OCI-M2 (cell line): ENCODE data around the gene NFASC.

Source experiments
- DNase-seq: peaks from one replicate; lab custom pipeline; 2025; ENCODE audit not compliant: unreplicated experiment; lab: John Stamatoyannopoulos, UW

Gene NFASC

DNA sequence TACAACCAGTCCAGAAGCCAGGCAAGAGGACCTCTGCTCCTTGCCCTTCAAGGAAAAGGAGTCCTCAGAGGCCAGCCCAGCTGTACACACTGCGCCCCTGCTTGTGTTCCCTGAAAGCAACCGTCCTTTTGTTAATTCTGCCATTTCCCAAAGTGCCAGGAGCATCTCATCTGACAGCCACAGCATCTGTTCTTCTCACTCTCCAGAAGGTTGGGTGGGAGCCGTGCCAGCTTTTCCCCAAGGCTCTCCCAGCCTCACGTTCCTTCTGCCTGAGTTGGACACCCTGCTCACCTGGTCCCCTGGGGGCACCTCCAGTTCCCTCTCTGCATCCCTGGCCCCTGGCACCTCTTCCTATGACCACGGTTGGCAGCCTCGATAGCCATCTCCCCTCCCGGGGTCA is 161.8 kb downstream of the NFASC start:
- no peak for DNase-seq

DNA sequence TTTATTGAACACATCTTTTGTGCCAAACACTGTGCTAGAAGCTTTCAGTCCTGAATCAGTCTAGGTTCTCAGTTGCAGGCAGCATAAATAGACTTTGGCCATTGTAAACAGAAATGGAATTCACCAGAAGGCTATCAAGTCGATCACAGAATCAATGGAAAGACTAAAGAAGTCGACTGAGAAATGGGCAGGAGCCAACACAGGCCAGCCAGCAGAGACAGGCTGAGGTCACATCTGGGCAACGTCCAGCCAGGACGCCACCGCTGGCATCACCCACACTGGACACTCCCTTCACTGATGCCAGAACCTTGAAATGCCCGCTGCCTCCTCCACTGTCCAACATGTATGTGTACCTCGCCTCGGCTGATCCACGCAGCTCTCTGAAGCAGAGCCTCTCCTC is 166.9 kb downstream of the NFASC start:
- no peak for DNase-seq

DNA sequence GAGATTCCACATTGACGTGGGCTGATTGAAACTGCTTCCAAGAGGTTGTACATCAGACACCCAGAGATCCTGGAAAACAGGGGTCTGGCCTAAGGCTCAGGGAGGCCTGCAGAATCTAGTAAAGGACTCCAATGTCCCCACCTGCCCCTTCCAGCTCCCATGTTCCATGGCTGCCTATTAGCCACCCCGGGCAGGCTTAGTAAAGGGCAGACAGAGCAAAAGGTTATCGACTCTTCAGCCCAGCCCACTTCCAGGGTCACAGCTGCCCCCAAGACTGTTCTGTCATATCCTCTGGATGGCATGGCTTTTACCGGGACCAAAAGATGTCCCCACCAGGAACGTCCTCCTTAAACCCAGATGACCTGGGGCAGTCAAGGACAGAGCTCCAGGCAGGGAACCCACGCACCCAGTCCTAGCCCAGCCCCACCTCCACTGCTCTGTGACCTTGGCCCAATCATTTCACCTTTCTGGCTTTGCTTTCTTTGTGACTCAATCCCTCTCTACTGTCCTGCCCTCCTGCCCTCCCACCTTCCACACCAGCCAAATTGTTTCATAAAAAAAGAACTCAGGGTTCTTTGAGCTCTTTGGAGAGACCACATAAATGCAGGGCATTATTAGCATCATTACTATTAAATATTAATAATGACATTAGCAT is 167.6 kb downstream of the NFASC start:
- no peak for DNase-seq

DNA sequence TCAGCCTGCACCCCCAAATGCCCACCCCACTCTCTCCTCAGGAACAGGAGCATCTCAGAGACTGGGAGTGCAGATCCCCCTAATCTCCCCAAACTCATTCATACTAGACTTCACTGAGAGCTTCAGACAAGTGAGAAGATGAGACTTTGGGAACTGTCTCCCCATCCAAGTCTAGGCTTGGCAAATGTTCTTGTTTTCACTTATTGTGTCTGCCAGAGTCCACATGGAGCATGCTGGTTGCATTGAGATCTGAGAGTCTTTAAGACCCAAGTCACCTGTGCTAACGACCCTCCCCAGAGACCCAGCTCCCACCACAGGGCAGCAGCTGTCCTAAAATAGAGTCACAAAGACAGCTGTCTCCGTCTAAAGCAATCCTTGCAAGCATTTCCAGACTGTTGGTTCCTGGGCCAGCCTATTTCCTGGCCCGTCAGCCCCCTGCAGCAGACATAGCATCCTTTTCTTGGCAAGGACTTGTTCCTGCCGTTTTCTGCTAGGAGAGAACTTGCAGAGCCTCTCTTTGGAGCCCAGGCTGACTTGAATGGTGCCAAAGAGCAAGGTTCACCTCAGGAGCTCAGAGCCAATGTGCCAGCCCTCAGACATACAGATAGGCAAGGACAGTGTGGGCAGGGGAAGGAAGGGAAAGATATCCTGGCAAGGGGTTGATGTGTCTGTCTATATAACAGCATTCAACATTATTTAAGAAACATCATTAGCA is 170.5 kb downstream of the NFASC start:
- no peak for DNase-seq

DNA sequence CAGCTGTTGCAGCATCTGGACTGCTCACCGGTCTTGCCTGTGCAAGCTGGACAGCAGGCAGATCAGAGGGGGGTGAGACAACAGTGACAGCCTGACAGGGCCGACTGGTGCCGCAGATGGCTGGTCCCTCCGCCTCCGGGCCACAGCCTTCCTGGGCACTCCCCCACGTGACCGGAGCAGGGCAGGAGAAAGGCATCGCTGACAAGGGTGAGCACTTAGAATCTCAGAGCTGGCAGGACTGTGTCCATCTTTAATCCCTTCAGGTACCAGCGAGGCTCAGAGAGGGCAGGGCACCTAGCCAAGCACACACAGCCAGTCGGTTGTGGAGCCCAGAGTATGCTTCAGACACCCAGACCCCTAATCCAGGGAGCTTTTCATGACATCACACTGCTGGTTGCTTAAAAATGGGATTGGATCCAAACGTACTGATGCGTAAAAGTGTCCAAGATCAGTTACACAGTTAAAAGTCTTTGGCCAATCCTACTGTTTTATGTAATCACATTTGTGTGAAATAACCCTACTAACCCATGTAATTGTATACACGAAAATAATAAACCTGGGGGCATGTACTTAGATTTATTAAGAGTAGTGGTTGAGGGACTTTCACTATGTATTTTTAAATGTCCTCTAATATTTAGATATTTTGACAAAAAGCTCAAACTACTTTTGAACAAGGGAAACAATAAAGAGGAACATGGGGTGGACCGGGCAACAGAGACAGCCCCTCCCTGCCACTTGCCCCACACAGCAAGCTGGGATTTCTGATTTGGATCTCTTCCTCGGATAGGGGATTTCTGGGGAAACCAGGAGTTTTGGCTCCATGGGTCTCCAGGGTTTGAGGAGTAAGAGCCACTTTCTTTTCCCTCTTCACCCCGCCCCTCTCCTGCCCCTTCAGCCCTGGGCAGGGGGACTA is 171.6 kb downstream of the NFASC start:
- no peak for DNase-seq

DNA sequence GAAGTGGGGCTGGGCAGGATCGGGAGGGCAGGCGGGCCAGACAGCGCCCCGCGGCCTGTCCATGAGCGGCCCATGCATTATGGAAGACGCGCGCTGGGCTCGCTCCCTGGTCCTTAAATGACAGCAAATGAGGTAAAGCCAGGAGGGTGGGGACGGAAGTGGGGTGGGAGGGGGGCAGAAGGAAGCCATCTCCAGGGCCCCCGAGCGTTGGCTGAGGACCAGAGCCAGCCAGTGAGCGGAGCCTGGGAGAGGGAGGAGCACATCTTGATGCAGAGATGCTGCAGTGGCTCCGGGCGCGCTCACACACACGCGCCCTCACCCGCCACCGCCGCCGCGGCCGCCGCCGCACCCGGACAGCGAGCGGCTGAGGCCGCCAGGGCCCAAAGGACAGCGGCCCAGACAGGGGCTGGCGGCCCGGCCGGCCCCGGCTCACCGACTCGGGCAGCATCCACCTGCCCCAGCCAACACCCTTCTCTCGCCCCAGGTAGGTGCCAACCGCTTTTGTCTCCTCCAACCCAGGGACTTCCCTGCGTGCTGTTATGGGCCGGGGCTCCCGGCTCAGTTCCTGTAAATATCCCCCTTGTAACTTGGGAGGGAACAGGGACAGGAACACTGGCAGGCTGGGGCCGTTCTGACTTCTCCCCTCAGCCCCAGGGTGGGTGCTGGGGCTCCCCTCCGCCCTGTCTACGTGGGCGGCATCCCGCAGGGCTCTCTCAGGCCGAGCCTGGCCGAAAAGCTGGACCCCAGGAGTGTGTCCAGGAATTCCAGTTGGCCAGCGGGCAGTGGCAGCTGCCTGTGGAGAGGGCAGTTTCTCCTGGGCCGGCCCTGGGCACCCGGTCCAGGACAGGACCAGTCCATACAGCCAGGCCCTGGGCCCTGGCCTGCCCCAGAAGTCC is 172.5 kb downstream of the NFASC start, which contains the start of gene CNTN2:
Gene CNTN2, plus strand, starts transcription at position 302 of the 896 bp plus-strand sequence. CDS start 9,974 bp downstream, outside the sequence.
- no peak for DNase-seq

DNA sequence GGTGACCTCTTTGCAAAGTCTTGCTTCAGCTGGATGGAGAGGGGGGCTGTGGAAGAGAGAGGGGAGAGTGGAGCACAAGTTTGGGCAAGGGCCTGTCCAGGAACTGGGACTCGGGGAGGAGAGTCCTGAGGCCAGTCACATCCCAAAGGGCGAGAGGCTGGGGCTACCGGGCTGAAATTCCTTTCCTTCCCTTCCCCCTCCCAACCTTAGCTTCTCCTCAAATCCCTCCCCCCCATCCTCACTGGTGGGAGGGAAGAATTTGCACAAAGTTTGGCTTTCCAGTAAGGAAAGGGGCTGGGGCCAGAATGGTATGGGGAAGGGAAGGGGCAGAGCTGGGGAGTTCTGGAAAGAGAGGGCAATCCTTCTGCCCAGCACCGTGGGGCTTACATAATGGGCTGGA is 173.2 kb downstream of the NFASC start:
- no peak for DNase-seq

DNA sequence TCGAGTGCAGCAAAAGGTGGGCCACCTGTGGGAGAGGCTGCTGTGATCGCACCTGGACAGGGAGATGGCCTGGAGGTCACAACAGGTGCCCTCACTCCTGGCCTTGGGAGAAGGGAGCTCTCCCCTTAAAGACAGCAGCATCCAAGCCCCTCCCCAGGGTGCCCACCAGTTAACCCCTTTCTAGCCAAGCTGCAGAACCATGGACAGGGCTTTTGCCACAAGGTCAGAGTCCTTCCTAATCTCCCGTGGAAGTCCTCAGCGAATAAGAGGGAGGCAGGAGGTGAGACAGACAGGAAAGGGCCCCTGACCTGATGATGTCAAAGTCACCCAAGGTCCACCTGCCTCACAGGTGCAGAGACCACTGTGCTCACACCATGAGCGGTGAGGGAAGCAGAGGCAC is 174.1 kb downstream of the NFASC start:
- no peak for DNase-seq

DNA sequence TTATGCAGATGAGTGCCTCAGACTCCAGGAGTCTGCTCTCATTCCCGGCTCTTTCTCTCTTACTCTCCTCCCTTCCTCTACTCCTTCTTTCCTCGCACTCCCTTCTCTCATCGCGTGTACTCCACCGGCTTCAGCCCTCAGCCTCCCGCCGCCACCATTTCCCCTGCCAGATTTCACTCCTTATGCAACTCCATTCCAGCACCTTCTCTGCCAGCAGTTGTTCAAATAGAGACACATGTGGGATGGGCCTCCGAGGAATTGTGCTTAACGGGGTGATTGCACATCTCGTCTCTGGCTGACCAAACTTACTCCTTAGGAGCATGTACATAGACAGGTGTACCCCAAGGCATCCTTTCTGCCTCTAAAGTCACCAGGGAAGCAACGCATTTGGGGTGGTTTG is 174.5 kb downstream of the NFASC start:
- DNase-seq: no peak

DNA sequence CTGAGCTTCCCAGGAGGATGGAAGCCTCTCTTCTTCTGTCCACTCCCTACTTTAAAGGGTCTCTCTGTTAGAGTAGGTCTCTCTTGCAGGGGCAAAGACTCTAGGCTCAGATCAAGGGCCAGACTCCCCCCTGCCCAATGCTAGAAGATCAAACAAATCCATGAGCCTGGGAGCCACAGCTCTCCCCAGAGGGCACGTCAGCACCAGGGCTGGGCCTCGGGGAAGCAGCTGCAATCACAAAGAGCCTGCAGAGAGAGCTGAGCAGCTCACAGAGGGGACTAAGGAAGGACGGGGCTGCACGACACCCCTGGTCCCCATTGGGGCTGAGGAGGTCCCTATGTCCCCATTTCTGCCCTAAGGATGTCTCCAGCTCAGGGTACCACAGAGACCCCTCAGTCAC is 176.2 kb downstream of the NFASC start:
- no peak for DNase-seq

DNA sequence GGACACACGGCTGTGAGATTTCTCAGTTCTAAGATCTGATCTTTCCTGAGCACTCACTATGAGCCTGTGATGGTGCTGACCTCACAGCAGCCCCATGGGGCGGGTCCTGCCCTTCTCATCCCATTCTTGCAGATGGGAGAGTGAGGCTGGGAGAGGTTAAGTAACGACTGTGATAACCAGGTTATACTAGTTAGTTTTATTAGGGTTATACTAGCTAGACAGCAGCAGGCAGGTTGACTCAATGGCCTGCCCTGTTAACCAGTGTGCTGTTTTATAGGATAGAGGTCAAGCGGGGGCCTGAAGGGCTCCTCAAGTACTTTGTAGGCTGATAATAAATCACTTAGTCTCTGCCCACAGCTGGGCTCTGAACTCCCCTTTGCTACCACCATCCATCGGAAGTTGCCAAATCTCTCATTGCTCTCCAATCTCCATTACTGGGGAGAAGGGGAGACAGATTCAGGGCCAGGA is 177.1 kb downstream of the NFASC start:
- no peak for DNase-seq

DNA sequence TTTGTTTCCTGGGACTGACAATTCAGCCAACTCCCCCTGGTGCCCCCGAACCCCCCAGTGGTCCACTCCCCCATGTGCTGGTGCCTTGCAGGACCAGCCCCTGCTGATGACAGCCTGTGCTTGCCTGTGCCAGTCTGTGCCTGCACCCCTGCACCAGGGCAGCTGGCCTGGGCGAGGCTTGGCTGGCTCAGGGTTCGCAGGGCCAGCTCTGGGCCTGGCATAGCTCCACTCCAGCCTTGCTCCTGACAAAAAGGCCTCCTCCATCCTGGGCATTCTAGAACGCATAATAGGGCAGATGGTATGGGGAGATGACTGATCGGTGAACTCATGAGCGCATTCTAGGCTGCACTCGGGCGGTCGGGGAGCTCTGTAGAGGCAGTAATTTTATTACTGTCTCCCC is 177.7 kb downstream of the NFASC start:
- DNase-seq: no peak

DNA sequence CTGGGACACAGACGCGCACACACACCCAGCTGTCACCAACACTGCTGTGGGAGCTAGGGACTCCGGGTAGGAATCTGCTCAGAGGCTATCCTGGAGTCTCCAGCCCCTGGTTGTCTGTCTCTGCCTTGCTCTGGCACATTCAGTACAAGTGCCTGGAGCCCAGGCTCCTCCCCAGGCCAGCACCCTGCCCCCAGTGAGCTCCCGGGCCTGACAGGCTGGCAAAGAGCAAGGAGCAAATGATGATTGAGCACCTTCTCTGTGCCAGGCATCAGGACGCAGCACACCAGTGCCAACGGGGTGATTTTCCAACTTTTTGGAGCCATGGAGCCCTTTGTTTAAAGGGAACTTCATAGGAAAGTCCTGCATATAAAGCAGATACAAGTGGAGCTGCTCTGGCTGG is 178.8 kb downstream of the NFASC start:
- DNase-seq: no peak

DNA sequence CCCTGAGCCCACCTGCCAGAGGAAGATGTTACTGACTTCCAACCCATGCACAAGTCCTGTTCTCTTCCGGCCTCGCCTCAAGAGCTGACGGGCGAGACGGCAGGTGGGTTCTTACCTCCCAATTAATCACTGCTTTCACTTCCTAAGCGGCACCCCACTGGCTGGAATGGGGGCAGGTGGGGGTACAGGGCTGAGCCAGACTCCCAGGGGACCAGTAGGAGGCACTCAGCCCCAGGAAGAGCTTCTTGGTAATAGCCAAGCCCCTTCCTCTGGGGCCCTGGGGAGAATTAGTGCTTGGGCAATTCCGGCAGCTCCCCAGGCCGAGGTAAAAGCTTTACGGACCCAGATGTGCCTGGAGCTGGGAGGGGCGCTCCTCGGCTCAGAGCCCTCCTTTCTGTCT is 182.0 kb downstream of the NFASC start:
- no peak for DNase-seq

DNA sequence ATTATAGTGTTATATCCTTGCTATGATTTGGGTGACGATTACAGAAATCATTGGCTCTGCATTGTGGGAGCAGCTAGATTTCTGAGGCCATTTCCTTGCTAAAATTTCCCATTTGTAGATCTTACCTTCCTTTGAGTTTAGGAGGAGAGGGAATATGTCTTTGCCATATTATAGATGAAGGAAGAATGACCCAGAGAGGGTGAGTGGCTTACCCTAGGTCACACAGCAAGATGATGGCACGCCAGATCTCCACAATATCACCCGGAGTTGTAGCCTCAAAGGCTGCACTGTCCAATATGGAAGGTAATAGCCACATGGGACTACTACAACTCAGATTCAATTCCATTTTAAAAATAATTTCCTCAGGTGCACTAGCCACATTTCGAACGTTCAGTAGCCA is 182.6 kb downstream of the NFASC start:
- DNase-seq: no peak

DNA sequence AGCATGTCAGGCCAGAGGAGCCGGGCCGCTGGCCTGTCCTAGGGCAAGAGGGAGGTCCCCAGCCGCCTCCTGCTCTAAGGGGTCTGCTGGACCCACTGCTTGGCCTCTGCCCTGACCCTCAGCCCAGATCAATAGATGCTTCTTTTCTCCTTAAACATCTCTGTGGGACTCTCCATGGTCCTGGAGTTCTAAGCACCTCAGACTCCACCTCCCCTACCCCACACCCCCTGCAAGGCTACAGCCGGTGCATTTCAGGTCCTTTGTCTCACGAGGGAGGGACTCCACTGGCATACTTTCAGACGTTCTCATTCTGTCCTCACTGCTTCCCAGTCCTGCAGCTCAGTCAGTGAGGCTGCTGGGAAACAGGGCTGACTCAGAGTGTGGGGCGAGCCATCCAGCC is 183.4 kb downstream of the NFASC start:
- DNase-seq: no peak

DNA sequence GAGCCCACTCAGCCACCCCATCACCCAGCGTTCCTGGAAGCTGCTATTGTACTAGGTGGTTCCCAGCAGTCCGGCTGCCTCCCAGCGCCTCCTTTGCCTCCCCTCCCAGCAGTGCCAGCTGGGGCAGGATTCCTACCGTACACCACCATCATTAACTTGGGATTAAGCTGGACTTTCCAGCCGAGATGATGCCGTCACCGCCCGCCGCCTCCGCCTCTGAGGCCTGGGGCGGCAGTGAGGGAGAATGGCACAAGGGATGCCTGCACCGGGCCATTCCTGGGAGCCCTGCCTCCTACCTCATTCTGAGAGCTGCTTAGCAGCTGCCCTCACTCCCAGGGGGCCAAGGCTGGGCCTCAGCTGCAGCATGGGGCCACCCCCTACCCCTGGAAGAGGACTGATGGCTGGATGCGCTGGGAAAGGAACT is 185.5 kb downstream of the NFASC start:
- no peak for DNase-seq

DNA sequence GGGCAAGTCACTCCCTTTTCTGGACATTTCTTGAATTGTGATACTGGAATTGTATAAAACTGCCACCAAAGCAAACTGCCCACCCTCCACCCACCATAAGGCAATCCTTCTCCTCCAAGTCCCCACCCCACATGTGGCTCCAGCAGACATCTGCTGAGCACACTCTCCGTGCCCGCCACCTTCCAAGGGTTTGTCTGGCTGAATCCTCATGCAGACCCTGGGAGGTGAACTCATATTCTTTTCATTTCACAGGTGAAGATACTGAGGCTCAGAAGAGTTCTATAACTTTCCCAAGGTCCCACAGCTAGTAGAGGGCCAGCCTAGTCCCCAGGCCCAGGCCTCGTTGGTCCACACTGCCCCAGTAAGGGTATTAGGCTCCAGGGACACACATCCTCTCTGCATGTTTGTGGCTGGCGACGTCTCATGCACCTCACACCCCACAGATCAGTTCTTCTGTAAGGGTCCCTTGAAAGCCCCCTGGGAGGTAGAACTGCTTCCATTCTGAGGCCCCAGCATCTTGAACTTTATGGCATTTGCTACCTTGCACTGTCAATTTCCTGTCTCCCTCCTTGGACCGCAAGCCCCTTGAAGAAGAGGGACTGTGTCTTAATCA is 186.4 kb downstream of the NFASC start:
- DNase-seq: no peak

DNA sequence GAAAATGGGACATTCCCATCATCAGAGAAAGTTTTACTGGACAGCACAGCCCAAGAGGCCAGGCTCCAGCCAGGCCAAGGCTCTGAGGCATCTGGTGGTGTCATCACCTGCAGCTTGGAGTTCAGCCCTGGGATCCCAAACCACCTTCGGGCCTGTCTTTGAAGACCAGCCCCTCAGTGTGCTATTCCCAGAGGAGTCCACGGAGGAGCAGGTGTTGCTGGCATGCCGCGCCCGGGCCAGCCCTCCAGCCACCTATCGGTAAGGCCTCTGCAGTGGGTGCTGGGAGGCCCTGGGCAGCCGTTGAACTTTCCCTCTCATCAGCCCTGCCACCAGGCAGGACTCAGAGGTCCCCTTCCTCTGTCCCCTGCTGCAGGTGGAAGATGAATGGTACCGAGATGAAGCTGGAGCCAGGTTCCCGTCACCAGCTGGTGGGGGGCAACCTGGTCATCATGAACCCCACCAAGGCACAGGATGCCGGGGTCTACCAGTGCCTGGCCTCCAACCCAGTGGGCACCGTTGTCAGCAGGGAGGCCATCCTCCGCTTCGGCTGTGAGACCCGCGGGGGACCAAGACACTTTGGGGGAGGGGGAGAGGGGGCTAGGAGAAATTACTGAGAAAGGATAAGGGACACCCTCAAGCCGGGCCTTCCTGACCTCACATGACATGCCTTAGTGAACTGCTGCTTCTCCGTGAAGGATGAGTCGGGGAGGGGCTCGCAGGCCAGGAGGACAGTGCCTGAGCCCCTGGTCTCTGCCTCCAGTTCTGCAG is 187.3 kb downstream of the NFASC start:
- no peak for DNase-seq
